Smooth muscle cell (in vitro differentiated cells): ENCODE measurements around the gene TRIM38. TPM values are rescaled to one million over a fixed set of nuclear protein-coding genes. Genes with fewer than 3 reads are reported as not detected.
A peak's percentile ranks its signal among the peaks of the same experiment; 100 is the strongest.

Source experiments
- DNase-seq: peaks from one replicate; lab custom pipeline; 2025; ENCODE audit not compliant: unreplicated experiment; lab: John Stamatoyannopoulos, UW
- H2AFZ ChIP-seq: fragments of 200-600 bp; sonication (generic); 2 replicates; pipeline ENCODE4 v1.6.0; 2016; ENCODE audit warnings: antibody characterized with exemption, low read depth, mild to moderate bottlenecking
- H3F3A ChIP-seq: fragments of 200-600 bp; sonication (generic); 2 replicates; pipeline ENCODE4 v1.6.0; 2017; ENCODE audit warnings: antibody characterized with exemption, low read depth
- H3K27ac ChIP-seq: fragments of 200-600 bp; sonication (generic); 2 replicates; pipeline ENCODE4 v1.5.1; 2016; ENCODE audit warnings: low read depth, mild to moderate bottlenecking
- H3K27me3 ChIP-seq: fragments of 200-600 bp; sonication (generic); 2 replicates; pipeline ENCODE4 v1.6.1; 2016; ENCODE audit warnings: low read depth, mild to moderate bottlenecking
- H3K36me3 ChIP-seq: fragments of 200-600 bp; sonication (generic); 2 replicates; pipeline ENCODE4 v1.5.1; 2016; ENCODE audit warnings: low read depth
- H3K4me1 ChIP-seq: fragments of 200-600 bp; sonication (generic); 2 replicates; pipeline ENCODE4 v1.5.1; 2016; ENCODE audit warnings: low read depth
- H3K4me2 ChIP-seq: fragments of 200-600 bp; sonication (generic); 2 replicates; pipeline ENCODE4 v1.6.0; 2016; ENCODE audit warnings: mild to moderate bottlenecking
- H3K4me3 ChIP-seq: fragments of 200-600 bp; sonication (generic); 2 replicates; pipeline ENCODE4 v1.5.1; 2016; ENCODE audit warnings: mild to moderate bottlenecking
- H3K79me2 ChIP-seq: fragments of 200-600 bp; sonication (generic); 2 replicates; pipeline ENCODE4 v1.6.0; 2016; ENCODE audit warnings: low read depth, mild to moderate bottlenecking
- H3K9ac ChIP-seq: fragments of 200-600 bp; sonication (generic); 2 replicates; pipeline ENCODE4 v1.6.0; 2016; ENCODE audit warnings: low read depth
- H3K9me3 ChIP-seq: fragments of 200-600 bp; sonication (generic); replicated peaks from 2 replicates; pipeline ENCODE4 v1.5.1; 2016; ENCODE audit warnings: low read depth
- H4K20me1 ChIP-seq: fragments of 200-600 bp; sonication (generic); 2 replicates; pipeline ENCODE4 v1.6.0; 2016; ENCODE audit warnings: low read depth
- CTCF ChIP-seq: fragments of 200-600 bp; sonication (generic); IDR thresholded peaks from 2 replicates; pipeline ENCODE4 v1.5.1; 2017; ENCODE audit warnings: borderline replicate concordance, mild to moderate bottlenecking, antibody characterized with exemption; ENCODE audit not compliant: insufficient read depth, poor library complexity, severe bottlenecking
- WGBS: methylation state at CpG from one replicate; pipeline ENCODE4 v1.1.7; 2016; ENCODE audit warnings: low lambda C conversion rate; 5-methylcytosine and 5-hydroxymethylcytosine counted together
- polyA plus RNA-seq: library from polyadenylated mRNA; unstranded; fragments of >200 nt; fragmentation: Nextera tagmentation; extraction: Ambion mirVana; gene quantifications from 2 replicates; pipeline ENCODE4 v1.2.1, GENCODE V29; 2016
- total RNA-seq: library from RNA; depleted of rRNA; stranded (reverse); fragments of >200 nt; gene quantifications from 2 replicates; pipeline ENCODE4 v1.2.3, GENCODE V29; 2014

TRIM38 gene
- total and polyA plus RNA-seq, 2 experiments from 2014 or later: 6.1 to 9.1 TPM

- no peak for DNase-seq
- Histone ChIP-seq H3K27me3 (no peaks in the 10 kb centered on the region), H3K4me3 (no peak overlapping the region), H3K36me3 (no peaks in the 10 kb centered on the region), H4K20me1 (no peaks in the 10 kb centered on the region), H3K9me3 (no peaks in the 10 kb centered on the region), H3F3A (peaks cover 7% of the 10 kb centered on the region), H3K9ac (no peak overlapping the region), H2AFZ (no peak overlapping the region), H3K79me2 (no peaks in the 10 kb centered on the region), H3K4me2 (no peak overlapping the region), H3K4me1 (no peaks in the 10 kb centered on the region), H3K27ac (no peak overlapping the region)
- WGBS: 83% methylated on average over 29 of the region's 29 CpGs
- TF ChIP-seq CTCF: no peak
These were observed 54.5 kb downstream of the TRIM38 start for GRCh38 chr6:26016963-26017631.

GRCh38 chr6:26017632-26017966, 55.0 kb downstream of the TRIM38 start:
- Histone ChIP-seq H3F3A (peaks cover 7% of the 10 kb centered on the region), H3K27me3 (no peaks in the 10 kb centered on the region), H3K79me2 (no peaks in the 10 kb centered on the region), H3K4me1 (peaks cover 4% of the 10 kb centered on the region), H3K36me3 (no peaks in the 10 kb centered on the region), H3K9me3 (no peaks in the 10 kb centered on the region), H4K20me1 (no peaks in the 10 kb centered on the region), H3K9ac (no peak overlapping the region), H3K27ac (no peak overlapping the region), H2AFZ (no peak overlapping the region), H3K4me2 (no peak overlapping the region), H3K4me3 (no peak overlapping the region)
- no peak for DNase-seq
- TF ChIP-seq CTCF: no peak
- WGBS: 66% methylated on average over 18 of the region's 18 CpGs

- H2AFZ ChIP-seq: no peak overlapping the region
- no peak overlapping the region for H3K9ac ChIP-seq
- no peak for DNase-seq
- H3K27me3 ChIP-seq: no peaks in the 10 kb centered on the region
- H3K4me1 ChIP-seq: peaks cover 6% of the 10 kb centered on the region
- WGBS: 96% methylated on average over 9 of the region's 9 CpGs
- peaks cover 11% of the 10 kb centered on the region for H3F3A ChIP-seq
- no peaks in the 10 kb centered on the region for H4K20me1 ChIP-seq
- no peak for TF ChIP-seq CTCF
- H3K4me2 ChIP-seq: no peak overlapping the region
- H3K27ac ChIP-seq: no peak overlapping the region
- H3K36me3 ChIP-seq: no peaks in the 10 kb centered on the region
- H3K79me2 ChIP-seq: no peaks in the 10 kb centered on the region
- H3K9me3 ChIP-seq: no peaks in the 10 kb centered on the region
- no peak overlapping the region for H3K4me3 ChIP-seq
These were observed 56.7 kb downstream of the TRIM38 start for GRCh38 chr6:26019261-26019830.

GRCh38 chr6:26019967-26020328, 57.3 kb downstream of the TRIM38 start:
- H3F3A ChIP-seq: peaks cover 15% of the 10 kb centered on the region
- 82% methylated on average over 5 of the region's 5 CpGs for WGBS
- no peaks in the 10 kb centered on the region for H3K79me2 ChIP-seq
- H3K4me1 ChIP-seq: peaks cover 10% of the 10 kb centered on the region
- peak overlapping the region; percentile 61 for H3K4me3 ChIP-seq
- H3K9me3 ChIP-seq: no peaks in the 10 kb centered on the region
- no peaks in the 10 kb centered on the region for H3K27me3 ChIP-seq
- H3K9ac ChIP-seq: no peak overlapping the region
- no peaks in the 10 kb centered on the region for H4K20me1 ChIP-seq
- H2AFZ ChIP-seq: no peak overlapping the region
- no peak for TF ChIP-seq CTCF
- H3K4me2 ChIP-seq: peak overlapping the region; percentile 83
- no peak for DNase-seq
- H3K36me3 ChIP-seq: no peaks in the 10 kb centered on the region
- peak overlapping the region; percentile 93 for H3K27ac ChIP-seq
